HL-60 (cell line): ENCODE measurements around the gene FARSA.

Experiments
- DNase-seq, 2 experiments: peaks; one replicate each; pipeline ENCODE4 v3.0.0-alpha.2; 2010 to 2020; ENCODE audit warnings: low read depth in 1 of 2, low spot score in 1 of 2
- H3K27ac ChIP-seq: fragments of 250-450 bp; sonication (Bioruptor Pico); replicated peaks from 2 replicates; pipeline ENCODE4 v1.5.1; 2020; ENCODE audit warnings: mild to moderate bottlenecking, moderate library complexity
- H3K27me3 ChIP-seq: fragments of 250-450 bp; sonication (Bioruptor Pico); 2 replicates; pipeline ENCODE4 v1.5.1; 2021; ENCODE audit warnings: mild to moderate bottlenecking, moderate library complexity; ENCODE audit not compliant: insufficient read depth, poor library complexity, severe bottlenecking
- H3K4me3 ChIP-seq: replicated peaks from 2 replicates; pipeline ENCODE4 v1.5.1; 2011; ENCODE audit warnings: mild to moderate bottlenecking, control low read depth, low read length; ENCODE audit not compliant: insufficient read depth
- CTCF ChIP-seq: IDR thresholded peaks from one replicate; pipeline ENCODE4 v1.5.1; 2011; ENCODE audit warnings: low read length, control low read depth, inconsistent platforms; ENCODE audit not compliant: insufficient read depth
- GABPA ChIP-seq: IDR thresholded peaks from 2 replicates; pipeline ENCODE4 v1.6.1; 2012; ENCODE audit warnings: low read depth
- POLR2AphosphoS5 ChIP-seq: IDR thresholded peaks from 2 replicates; pipeline ENCODE4 v1.6.1; 2012; ENCODE audit warnings: low read depth
- SPI1 ChIP-seq: IDR thresholded peaks from 2 replicates; pipeline ENCODE4 v1.6.1; 2012; ENCODE audit warnings: low read depth, mild to moderate bottlenecking, borderline replicate concordance
- TF ChIP-seq, protein P1 (sequence below): IDR thresholded peaks from 2 replicates; pipeline ENCODE4 v1.6.1; 2012; ENCODE audit warnings: low read depth; ENCODE audit not compliant: insufficient replicate concordance

The FARSA gene

GRCh38 chr19:12935071-12935470 lies 1.6 kb upstream of the FARSA start:
- H3K27me3 ChIP-seq = no peaks in the 10 kb centered on the region
- peak overlapping the region; percentile 97 for H3K27ac ChIP-seq
- no peak overlapping the region for H3K4me3 ChIP-seq
- no peak for TF ChIP-seq SPI1
- TF ChIP-seq CTCF = no peak
- no peak for TF ChIP-seq GABPA
- TF ChIP-seq, protein P1, sequence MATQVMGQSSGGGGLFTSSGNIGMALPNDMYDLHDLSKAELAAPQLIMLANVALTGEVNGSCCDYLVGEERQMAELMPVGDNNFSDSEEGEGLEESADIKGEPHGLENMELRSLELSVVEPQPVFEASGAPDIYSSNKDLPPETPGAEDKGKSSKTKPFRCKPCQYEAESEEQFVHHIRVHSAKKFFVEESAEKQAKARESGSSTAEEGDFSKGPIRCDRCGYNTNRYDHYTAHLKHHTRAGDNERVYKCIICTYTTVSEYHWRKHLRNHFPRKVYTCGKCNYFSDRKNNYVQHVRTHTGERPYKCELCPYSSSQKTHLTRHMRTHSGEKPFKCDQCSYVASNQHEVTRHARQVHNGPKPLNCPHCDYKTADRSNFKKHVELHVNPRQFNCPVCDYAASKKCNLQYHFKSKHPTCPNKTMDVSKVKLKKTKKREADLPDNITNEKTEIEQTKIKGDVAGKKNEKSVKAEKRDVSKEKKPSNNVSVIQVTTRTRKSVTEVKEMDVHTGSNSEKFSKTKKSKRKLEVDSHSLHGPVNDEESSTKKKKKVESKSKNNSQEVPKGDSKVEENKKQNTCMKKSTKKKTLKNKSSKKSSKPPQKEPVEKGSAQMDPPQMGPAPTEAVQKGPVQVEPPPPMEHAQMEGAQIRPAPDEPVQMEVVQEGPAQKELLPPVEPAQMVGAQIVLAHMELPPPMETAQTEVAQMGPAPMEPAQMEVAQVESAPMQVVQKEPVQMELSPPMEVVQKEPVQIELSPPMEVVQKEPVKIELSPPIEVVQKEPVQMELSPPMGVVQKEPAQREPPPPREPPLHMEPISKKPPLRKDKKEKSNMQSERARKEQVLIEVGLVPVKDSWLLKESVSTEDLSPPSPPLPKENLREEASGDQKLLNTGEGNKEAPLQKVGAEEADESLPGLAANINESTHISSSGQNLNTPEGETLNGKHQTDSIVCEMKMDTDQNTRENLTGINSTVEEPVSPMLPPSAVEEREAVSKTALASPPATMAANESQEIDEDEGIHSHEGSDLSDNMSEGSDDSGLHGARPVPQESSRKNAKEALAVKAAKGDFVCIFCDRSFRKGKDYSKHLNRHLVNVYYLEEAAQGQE = no peak
- TF ChIP-seq POLR2AphosphoS5 = no peak
- no peak for DNase-seq

DNA sequence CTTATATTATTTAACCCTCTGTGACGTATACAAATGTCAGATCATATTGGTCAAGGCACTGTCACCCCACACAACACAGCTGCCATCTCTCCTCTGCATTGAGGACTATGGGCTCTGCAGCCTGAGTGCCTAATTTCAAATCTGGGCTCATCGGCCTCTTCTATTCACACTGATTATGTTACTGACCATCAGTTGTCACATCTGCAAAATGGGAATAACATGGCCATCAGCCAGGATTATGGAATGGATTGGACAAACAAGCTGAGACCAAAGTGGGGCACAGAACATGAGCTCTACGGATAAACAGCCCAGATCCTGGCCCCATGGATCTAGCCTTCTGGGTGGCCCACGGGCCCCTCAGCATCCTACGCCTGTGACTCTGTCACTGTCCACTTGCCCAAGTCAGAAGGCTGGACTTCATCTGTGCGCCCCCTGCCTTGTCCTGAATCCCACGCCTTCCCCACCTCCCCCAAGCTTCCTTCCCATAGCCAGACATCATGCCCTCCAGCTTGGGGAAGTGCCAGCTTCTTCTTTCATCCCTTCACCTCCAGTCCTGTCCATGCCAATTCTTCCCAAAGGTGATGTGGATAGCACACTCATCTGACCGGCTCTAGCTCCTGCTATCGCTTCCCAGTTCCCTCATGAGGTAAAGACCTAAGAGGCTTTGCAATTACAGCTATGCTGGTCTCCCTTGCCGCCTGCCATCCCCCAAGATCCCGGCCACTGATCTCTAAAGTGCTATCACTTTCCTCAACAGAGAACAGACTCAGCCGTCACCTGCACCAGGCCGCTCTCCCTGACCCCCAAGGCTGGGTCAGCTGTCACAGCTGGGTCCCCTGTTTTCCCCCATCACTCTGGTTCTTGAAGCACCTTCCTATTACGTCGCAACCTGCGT lies 872 bp downstream of the FARSA start:
- H3K27me3 ChIP-seq = no peaks in the 10 kb centered on the region
- TF ChIP-seq, protein P1 = no peak
- TF ChIP-seq POLR2AphosphoS5 = no peak
- no peak for TF ChIP-seq GABPA
- TF ChIP-seq SPI1 = peak; percentile 67; the same call in 1 of the 2 replicates
- H3K27ac ChIP-seq = peak overlapping the region; percentile 94
- DNase-seq = no peak
- H3K4me3 ChIP-seq = peak overlapping the region; percentile 97

DNA sequence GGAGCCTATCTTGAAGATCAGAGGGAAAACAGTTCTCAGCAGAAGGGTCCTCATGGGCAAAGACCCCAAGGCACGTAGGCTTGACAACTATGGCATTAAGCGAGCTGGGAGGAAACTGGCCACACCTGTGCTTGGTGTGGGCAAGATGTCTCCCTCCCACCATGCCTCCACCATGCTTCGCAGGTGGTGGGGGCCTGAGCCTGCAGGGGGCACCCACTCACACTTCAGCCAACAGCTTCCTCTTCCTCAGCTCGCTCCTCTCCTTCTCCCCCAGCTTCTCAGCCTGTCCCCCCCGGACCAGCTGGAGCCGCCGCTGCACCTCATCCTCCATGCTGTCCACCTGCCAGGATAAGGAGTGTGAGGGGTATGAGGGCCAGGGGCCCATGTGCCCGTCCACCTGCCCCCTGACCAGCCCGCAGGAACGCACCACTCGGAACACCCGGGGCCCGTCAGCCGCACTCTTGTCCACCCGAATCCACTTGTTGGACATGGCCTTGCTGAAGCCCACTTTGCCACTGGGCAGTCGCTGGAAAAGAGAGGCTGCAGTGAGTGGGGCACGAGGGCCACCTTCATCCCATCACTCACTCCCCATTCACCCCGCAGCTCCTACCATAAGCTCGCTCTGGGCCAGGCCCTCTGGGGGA lies 3.4 kb downstream of the FARSA start:
- TF ChIP-seq POLR2AphosphoS5 (peak; percentile 73), CTCF (peak; percentile 19), SPI1 (peak; percentile 49; the same call in 1 of the 2 replicates)
- TF ChIP-seq, protein P1 = no peak
- Histone ChIP-seq H3K4me3 (no peak overlapping the region), H3K27ac (peak overlapping the region; percentile 94), H3K27me3 (no peaks in the 10 kb centered on the region)
- DNase-seq = peak in 1 of 2 experiments; percentile 73
